Measurements from ENCODE around the gene SOCS4.
"Not testable (repeated sequence)": the region's sequence is repeated elsewhere in the genome, so short reads cannot be mapped to it uniquely, and the experiment has no call there.

The SOCS4 gene, protein sequence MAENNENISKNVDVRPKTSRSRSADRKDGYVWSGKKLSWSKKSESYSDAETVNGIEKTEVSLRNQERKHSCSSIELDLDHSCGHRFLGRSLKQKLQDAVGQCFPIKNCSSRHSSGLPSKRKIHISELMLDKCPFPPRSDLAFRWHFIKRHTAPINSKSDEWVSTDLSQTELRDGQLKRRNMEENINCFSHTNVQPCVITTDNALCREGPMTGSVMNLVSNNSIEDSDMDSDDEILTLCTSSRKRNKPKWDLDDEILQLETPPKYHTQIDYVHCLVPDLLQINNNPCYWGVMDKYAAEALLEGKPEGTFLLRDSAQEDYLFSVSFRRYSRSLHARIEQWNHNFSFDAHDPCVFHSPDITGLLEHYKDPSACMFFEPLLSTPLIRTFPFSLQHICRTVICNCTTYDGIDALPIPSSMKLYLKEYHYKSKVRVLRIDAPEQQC

DNA sequence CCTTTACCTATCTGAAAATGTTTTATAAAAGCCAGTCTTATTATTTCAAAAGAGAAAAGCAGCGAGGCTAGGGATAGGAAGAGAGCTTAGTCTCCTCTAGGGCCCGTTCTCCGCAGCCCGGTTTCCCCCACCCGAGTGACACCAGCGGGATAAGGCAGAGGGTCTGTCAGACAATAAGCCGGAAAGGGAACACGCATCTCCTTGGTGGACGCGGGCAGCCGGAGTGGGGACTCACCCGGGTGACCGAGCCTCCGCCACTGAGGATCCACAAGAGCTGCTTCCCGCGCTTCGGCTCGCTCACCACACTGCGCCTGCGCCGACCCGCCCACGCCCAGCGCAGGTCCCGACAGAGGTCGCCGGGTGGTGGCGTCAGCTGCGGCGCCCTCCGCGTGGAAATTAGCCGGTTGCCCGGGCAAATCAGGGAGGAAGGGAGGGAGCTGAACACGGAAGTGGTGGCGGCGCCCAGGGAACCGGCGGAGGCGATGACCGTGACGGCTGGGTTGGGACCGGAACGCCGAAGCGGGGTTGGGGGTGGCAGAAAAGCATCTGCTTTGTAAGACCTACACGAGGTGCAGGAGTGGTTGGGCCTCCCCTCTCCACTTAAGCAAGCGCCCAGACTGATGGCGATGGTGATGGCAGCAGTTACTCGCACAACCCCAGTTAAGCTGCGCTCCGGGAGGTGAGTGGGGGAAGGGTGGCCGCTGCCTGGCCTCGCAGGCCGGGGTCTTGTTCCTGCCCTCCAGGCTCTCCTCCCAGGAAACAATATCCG, at the start of gene SOCS4, which contains the start of gene WDHD1:
TSS of gene SOCS4 (plus strand) at position 444 of the 769 bp plus-strand sequence. CDS start 15,806 bp downstream, outside the sequence.
TSS of gene WDHD1 (minus strand) at position 307 of the 769 bp plus-strand sequence. CDS start 312 bp downstream, outside the sequence.
- peak; percentile 92 to 97 (median 97) for DNase-seq (ENCODE audit: low read depth in 3 of 3)

DNA sequence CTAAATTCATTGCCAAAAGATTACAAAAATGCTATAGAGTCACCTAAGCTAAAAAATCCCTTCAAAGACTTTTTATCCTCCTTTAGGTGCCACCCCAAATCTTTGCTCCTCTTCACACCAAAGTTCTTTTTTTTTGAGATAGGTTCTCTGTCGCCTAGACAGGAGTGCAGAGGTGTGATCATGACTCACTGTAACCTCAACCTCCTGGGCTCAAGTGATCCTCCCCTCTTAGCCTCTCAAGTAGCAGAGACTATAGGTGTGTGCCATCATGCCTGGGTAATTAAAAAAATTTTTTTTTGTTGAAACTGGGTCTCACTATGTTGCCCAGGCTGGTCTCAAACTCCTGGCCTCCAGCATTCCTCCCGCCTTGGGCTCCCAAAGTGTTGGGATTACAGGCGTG, 48.0 kb upstream of the SOCS4 start:
- no peak for DNase-seq (ENCODE audit: low read depth in 3 of 3)

DNA sequence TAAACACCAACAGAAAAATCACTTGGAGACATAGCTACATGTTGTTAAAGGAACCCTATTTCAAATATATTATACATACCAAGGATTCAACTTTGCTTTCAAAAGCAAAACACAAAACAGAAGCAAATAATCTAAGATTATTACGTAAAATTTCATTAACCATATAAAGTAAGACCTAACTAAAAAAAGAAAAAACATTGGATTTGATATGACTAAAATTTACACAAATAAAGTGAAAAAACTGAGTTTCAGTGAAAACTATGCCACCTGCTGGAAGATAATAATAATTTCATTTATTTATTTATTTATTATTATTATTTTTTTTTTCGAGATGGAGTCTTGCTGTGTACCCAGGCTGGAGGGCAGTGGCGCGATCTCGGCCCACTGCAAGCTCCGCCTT, 45.3 kb upstream of the SOCS4 start:
- no peak for DNase-seq (ENCODE audit: low read depth in 3 of 3)

DNA sequence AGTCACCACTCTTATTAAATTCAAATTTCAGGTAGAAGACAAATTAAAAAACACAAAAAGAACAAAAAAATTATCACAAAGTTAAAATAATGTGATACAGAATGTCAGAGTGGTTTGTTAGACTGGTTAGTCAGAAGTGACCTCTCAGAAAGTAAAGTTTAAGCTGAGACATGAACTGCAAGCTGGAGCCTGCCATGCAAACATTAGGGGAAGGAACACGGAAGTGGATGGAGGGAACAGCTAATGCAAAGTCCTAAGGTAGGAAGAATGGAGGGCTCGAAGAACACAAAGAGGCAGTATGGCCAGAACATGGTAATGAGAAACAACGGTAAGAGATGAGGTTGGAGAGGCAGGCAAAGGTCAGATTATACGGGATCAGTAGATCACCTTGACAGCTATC, 41.9 kb upstream of the SOCS4 start:
- DNase-seq (ENCODE audit: low read depth in 3 of 3): no peak

DNA sequence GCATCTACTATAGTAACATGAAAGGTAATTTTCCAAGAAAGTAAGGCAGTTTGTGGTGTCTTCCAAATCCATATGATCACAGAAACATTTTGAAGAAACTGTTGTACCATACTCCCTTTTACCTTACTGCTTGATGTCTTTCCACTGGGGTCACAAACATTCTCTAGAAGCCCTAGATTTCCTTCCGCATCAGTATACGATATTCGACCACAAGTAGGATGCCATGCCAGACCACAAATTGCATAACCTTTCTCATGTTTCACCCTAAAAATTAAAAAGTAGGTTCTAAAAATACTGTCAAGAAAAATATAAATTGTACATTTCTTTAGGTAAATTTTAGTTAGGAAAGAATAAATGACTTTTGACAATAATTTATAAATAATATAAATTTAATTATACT, 26.7 kb upstream of the SOCS4 start:
- no peak for DNase-seq (ENCODE audit: low read depth in 3 of 3)

DNA sequence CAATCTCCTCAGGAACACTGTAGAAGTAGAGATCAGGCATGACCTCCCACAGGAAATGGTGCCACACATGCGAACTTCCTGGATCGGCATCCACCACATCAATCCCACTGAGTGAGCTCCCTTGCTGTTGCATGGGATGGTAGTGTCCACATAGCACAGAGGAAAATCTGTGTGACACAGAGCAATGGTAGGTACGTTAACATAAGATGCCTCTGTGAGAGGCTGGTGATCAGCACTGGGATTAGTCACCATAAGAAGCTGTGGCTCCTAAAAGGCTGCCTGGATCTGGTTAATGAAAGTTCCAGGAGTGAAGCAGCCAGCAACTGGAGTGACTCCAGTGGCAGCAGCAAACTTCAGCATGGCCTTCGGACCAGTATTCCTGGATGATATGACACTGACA, 22.0 kb upstream of the SOCS4 start:
- DNase-seq (ENCODE audit: low read depth in 3 of 3): no peak

DNA sequence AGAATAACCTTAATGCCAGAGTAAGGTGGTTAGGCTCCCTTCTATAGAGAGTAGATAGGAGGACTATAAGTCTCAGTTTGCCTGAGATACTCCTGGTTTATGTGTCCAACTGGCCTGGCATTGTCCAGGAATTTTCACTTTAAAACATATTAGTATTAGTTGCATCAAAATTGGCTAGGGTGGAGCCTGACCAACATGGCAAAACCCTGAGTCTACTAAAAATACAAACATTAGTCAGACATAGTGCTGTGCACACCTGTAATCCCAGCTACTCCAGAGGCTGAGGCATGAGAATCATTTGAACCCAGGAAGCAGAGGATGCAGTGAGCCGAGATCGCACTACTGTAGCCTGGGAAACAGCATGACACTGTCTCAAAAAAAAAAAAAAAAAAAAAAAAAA, 12.0 kb upstream of the SOCS4 start:
- no peak for DNase-seq (ENCODE audit: low read depth in 3 of 3)

DNA sequence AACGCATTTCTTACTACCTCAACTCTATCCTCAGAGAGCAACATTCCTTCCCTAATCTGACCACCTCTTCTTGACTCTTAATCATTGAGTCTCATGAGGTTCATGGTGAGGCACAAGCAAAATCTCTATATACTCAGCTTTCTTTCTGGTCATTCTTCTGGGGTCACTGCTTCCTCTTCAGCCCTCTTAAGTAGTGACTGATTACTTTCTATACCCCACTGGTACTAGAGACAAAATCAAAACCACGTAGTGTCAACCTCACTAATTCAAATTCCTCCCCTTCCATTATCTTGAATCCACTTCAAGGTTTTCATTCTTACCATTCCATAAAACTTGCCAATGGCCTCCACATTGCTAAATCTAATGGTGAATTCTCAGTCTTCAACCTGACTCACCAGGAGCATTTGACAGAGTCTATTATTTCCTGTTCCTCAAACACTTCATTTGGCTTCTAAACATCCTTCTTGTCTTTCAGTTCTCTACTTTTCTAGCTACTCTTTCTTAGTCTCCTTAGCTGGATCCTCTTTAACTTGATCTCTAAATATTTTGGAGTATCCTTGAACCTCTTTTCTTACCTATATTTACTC, 7.0 kb upstream of the SOCS4 start:
- no peak for DNase-seq (ENCODE audit: low read depth in 3 of 3)

DNA sequence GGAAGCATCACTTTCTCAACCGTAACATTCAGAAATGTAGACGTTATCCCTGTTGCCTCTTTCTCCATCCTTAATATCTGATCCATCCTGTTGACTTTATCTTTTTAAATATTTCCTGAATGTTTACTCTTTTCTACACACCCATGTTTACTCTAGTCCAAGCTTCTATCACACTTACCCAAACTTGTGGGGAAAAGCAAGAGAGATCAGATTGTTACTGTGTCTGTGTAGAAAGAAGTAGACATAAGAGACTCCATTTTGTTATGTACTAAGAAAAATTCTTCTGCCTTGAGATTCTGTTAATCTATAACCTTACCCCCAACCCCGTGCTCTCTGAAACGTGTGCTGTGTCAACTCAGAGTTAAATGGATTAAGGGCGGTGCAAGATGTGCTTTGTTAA, 2.7 kb upstream of the SOCS4 start:
- DNase-seq (ENCODE audit: low read depth in 3 of 3): not testable (repeated sequence)

DNA sequence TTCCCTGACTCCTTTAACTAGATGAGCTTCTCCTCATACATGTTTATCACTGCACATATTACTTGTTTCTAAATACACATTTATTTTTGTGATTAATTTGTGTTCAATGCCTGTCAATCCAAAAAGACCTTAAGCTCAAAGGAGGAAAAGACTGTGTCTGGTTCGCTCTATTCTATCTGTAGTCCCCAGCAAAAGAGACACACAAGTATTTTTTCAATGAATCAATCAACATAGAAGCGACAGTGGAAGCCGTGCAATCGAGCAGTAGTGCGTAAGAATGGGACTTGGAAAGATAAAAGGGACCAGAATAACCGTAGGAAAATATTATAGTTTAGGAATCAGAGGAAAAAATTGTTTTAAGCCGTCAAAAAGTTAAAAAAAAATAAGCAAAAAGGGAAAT, 1.1 kb upstream of the SOCS4 start:
- no peak for DNase-seq (ENCODE audit: low read depth in 3 of 3)

DNA sequence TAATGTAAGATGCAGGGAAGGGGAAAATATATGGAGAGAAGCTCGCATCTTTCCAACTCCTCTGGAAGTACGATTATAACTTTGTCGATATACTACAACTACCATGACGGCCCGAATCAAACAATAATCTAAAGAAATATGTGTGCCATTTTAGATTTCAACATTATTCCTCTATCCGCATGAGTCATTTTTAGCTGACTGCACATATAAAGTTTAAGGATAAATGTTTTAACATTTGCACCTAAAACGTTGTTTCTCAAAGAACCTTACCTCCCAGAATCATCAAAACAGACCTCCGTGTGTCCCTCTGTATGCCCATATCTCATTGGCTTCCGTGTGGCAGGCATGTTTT, 619 bp upstream of the SOCS4 start:
- DNase-seq (ENCODE audit: low read depth in 3 of 3): no peak

DNA sequence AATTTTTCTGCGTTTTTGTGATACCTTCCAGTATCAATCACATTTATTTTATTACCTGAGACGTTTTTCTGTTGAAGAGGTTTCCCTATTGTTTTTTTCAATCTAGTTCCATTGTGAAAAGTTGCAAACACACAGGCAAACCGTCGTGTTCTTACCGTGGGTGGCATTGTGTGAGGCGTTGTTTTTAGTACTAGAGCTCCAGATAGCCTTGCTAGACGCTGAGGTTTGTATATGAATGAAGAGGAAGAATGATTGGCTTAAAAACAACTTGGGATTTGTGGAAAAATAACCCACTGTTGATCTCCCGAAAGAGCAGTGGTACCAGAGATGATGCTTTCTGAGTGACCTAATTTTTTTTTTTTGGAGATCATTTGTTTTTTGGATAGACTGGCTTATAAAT, 1.0 kb downstream of the SOCS4 start:
- no peak for DNase-seq (ENCODE audit: low read depth in 3 of 3)

DNA sequence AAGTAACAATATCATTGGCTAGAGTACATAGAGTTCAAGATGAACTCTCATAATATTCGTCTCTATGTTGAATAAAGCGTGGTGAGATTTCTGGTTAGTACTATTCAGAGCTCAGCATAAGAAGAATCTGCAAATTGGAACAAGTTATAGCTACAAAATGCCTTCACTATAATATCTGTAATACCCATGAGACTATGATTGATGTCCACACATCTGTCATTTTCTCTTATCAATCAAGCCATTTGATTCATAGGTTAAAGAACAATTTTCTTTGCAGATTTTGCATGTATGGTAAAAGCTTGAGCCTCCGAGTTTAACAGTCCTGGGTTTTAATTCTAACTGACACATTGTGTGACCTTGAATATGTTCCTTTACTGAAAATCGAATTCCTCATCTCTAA, 1.4 kb downstream of the SOCS4 start:
- DNase-seq (ENCODE audit: low read depth in 3 of 3): no peak

DNA sequence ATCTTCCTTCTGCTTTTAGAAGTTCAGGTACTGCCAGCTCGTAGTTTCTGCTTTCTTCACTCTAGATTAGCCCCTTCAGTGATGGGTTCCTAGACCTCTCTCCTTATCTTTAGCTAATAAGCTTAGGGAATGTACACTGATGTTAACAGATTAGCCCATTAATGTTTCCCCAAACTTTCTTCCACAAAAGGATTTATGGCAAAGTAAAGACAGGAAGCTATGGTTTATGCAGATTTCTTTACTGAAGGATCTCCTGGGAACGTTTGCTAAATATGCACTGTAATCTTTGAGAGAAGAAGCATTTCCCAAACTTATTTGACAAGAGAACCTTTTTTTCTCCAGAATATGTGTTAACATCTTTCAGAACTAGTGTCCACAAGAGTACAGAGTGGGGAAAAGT, 4.2 kb downstream of the SOCS4 start:
- no peak for DNase-seq (ENCODE audit: low read depth in 3 of 3)

DNA sequence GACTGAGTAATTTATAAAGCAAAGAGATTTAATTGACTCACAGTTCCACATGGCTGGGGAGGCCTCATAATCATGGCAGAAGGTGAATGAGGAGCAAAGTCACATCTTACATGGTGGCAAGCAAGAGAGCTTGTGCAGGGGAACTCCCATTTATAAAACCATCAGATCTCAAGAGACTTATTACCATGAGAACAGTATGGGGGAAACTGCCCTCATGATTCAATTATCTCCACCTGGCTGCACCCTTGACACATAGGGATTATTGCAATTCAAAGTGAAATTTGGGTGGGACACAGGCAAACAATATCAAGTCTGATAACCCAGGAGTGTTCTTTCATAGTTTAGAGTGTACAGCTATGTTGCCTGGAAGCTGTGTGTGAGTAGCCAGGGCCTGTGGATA, 11.0 kb downstream of the SOCS4 start:
- not testable (repeated sequence) for DNase-seq (ENCODE audit: low read depth in 3 of 3)

DNA sequence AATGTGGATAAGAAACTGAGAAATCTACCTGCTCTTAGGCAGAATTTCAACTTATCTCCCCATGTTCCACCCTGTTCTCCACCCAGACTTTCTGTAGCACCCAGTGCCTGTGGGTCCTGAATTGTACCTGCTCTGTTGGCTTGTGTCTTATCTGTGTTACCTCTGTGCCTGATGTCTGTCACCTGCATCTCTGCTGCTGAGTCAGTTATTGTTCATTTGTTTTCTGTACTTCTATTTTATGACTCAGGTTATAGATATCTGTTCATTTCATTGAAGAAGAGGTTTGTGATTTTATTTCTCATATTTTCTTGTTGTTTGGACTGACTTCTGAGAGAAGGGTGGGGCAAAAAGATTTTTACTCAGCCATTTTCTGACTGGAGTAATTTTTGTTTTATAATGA, 11.7 kb downstream of the SOCS4 start:
- DNase-seq (ENCODE audit: low read depth in 3 of 3): no peak

DNA sequence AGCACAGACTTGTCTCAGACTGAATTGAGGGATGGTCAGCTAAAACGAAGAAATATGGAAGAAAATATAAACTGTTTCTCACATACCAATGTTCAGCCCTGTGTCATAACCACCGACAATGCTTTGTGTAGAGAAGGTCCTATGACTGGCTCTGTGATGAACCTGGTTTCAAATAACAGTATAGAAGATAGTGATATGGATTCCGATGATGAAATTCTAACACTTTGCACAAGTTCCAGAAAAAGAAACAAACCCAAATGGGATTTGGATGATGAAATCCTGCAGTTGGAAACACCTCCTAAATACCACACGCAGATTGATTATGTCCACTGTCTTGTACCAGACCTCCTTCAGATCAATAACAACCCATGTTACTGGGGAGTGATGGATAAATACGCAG, 16.5 kb downstream of the SOCS4 start:
- no peak for DNase-seq (ENCODE audit: low read depth in 3 of 3)

DNA sequence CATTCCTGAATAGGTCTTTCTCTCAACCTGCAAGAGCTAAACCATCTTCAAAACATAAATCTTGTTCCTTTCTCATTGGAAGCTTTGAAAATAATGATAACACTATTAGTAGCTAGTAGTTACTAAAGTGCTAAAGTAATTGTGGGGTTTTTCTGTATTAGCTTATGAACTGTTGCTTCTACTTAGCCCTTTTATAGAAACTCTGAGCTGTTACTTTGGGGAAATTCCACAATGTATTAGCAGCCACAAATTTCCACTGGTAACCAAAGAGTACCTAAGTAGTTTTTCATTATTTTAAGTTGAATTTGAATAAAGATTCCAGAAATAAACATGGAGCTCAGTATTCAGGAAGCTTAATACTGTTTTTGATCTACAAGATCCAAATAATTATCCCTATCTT, 18.1 kb downstream of the SOCS4 start:
- DNase-seq (ENCODE audit: low read depth in 3 of 3): no peak

DNA sequence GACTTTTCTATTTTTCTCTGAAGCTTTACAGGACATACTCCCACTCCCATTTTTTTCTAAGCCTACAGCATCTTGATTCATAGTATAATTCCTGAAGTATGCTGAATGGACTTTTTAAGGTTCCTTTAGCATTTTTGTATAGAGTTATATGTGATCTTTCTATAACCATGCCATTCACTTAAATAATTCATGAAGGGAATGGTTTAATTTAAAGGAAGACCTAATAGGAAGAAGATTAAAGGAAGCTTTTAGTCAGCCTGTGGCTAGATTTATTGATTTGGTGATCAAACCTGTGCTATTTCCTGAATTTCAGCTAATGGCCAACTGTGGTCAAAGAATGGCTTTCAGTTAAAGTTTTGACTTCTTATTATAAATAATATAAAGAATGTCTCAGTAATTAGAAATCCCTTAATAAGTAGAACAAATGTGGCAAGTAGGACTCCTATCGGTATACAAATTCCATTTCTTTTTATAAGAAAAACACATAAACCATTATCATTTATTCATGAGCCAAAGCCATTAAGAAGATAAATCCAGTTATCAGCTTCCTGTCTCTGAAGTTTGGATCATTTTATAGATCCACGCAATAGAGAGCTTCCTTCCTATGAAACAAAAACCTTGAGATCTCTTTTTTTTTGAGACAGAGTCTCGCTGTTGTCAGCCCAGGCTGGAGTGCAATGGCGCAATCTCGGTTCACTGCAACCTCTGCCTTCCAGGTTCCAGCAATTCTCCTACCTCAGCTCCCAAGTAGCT, 20.4 kb downstream of the SOCS4 start:
- DNase-seq (ENCODE audit: low read depth in 3 of 3): no peak

DNA sequence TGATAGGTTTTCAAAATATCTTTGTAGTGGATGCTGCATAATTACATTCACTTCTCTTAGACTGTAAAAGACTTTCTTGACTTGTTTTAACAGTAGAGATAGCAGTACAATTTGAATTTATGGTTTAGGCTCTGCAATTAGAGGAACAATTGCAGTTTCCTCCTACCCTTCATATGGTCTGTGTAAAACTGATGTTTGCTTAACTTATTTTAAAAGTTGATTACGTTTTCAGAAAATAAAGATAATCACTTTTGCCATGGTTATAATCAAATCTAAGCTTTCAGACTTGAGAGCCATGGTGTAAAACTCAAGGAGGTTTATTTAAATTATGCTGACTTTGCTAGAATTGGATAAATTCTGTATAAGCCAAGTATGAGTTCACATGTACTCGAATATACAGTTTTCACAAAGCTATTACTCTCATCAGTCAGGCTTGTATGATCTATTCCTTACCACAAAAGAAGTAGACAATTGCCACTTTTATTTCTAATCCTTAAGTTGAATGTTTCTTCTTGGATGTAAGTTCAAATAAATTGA, 21.9 kb downstream of the SOCS4 start:
- no peak for DNase-seq (ENCODE audit: low read depth in 3 of 3)

DNA sequence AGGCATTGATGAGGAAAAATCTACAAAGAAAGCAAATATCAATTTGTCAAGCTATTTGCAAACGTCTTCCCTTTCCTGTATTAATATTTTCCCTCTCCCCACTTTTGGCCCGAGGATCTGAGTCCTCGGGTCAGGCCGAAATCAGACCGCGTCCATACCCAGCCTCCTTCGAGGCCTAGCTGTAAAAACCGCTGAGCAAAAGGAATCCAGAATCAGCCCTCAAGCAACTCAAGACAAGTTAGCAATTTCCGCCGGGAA, 24.1 kb downstream of the SOCS4 start:
- no peak for DNase-seq (ENCODE audit: low read depth in 3 of 3)

Measured in stimulated activated CD4-positive, alpha-beta T cell treated with anti-CD3 and anti-CD28 coated beads, TNF-alpha, amount 100 ng/mL, for 24 hours (primary cell).